Bone marrow (tissue), 2 donors: Measurements from ENCODE around the gene FFAR2.
"Not testable (repeated sequence)": the region's sequence is repeated elsewhere in the genome, so short reads cannot be mapped to it uniquely, and the experiment has no call there.

Experiments
- DNase-seq, 2 donors: peaks; one replicate each; lab custom pipeline; 2025; lab: John Stamatoyannopoulos, UW

The FFAR2 gene

GRCh38 chr19:35455616-35456201 is 7.7 kb downstream of the FFAR2 start:
- DNase-seq: no peak

- no peak for DNase-seq
Measured at GRCh38 chr19:35457173-35457572, 9.1 kb downstream of the FFAR2 start.

- DNase-seq: no peak
Measured at GRCh38 chr19:35458192-35458591, 10.1 kb downstream of the FFAR2 start.

GRCh38 chr19:35458731-35459391 is 10.8 kb downstream of the FFAR2 start:
- DNase-seq: no peak

- no peak for DNase-seq
Measured at GRCh38 chr19:35459414-35460082, 11.5 kb downstream of the FFAR2 start.

- peak in 1 of 2 donors; percentile 23 for DNase-seq
Measured at GRCh38 chr19:35460608-35461007, 12.6 kb downstream of the FFAR2 start.

- DNase-seq: no peak
Measured at GRCh38 chr19:35461060-35461459, 13.0 kb downstream of the FFAR2 start.

GRCh38 chr19:35461788-35462187 is 13.7 kb downstream of the FFAR2 start:
- not testable (repeated sequence) for DNase-seq

GRCh38 chr19:35462476-35462953 is 14.5 kb downstream of the FFAR2 start:
- DNase-seq: peak; percentile 36 to 95

GRCh38 chr19:35462956-35463355 is 14.9 kb downstream of the FFAR2 start:
- DNase-seq: not testable (repeated sequence)

GRCh38 chr19:35466259-35466658 is 18.2 kb downstream of the FFAR2 start:
- DNase-seq: no peak

- peak in 1 of 2 donors; percentile 49 for DNase-seq
Measured at GRCh38 chr19:35468637-35469036, 20.6 kb downstream of the FFAR2 start.

GRCh38 chr19:35470128-35470527 is 22.1 kb downstream of the FFAR2 start:
- DNase-seq: no peak

GRCh38 chr19:35471075-35471474 is 23.0 kb downstream of the FFAR2 start:
- DNase-seq: not testable (repeated sequence)

GRCh38 chr19:35471946-35472345 is 23.9 kb downstream of the FFAR2 start:
- no peak for DNase-seq

- DNase-seq: no peak
Measured at GRCh38 chr19:35474104-35474503, 26.0 kb downstream of the FFAR2 start.

GRCh38 chr19:35474594-35474993 is 26.5 kb downstream of the FFAR2 start:
- not testable (repeated sequence) for DNase-seq

- DNase-seq: no peak
Measured at GRCh38 chr19:35476149-35476548, 28.1 kb downstream of the FFAR2 start.

- DNase-seq: no peak
Measured at GRCh38 chr19:35478794-35479677, 31.0 kb downstream of the FFAR2 start.

GRCh38 chr19:35483089-35483488 is 35.0 kb downstream of the FFAR2 start:
- no peak for DNase-seq

GRCh38 chr19:35484252-35485036 is 36.4 kb downstream of the FFAR2 start:
- no peak for DNase-seq
